ENCODE results near the gene CHKA. TPM values are rescaled to one million over a fixed set of nuclear protein-coding genes. Genes with fewer than 3 reads are reported as not detected.

Gene CHKA
- total RNA-seq, 2 donors from 2014 or later, result 50.1 to 83.7 TPM

DNA sequence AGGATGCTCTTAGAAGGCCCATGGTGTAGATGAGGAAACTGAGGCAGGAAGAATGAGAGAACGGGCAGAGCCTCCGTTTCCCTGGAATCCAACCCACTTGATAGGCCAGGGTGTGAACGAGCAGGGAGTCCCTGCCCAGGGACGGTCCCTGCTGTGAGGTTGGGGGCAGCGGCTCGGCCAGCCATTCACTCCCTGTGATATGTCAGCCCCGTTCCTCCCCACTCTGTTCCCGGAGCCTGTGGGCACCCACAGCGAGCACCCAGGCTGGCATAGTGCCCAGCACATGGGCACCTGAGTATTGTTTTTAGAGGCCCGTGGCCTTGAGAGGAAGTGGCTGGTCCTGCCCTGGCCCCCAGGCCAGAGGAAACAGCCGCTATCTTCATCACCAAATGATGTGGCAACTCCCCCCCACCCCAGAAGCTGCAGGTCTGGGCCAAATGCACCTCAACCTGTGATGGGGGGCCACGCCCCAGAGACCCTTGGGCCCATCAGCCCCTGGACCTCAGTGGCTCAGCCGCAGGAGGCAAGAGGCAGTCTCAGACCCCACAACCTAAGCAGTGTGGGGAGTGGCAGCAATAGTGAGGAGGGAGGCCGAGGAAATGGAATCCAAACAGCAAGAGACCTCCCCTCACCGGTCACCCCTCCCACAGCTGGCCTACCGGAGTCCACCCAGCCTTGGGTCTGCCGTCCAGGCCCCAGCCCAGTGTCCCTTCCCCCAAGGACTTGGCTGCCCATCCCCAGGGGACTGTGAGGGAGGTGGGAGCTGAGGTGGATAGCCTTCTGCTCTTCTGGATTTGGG is 108.9 kb downstream of the CHKA start:
- DNase-seq, result no peak
- no peaks in the 10 kb centered on the region for H3K36me3 ChIP-seq
- H3K27ac ChIP-seq, result no peak overlapping the region
- peak overlapping the region; percentile 44 to 94 for H3K9ac ChIP-seq (ENCODE audit: low read depth in 2 of 2, low read length in 2 of 2)
- peaks cover 13% of the 10 kb centered on the region for H3K4me1 ChIP-seq
- H3K9me3 ChIP-seq, result no peaks in the 10 kb centered on the region
- H3K27me3 ChIP-seq, result no peaks in the 10 kb centered on the region
- TF ChIP-seq, protein P1, sequence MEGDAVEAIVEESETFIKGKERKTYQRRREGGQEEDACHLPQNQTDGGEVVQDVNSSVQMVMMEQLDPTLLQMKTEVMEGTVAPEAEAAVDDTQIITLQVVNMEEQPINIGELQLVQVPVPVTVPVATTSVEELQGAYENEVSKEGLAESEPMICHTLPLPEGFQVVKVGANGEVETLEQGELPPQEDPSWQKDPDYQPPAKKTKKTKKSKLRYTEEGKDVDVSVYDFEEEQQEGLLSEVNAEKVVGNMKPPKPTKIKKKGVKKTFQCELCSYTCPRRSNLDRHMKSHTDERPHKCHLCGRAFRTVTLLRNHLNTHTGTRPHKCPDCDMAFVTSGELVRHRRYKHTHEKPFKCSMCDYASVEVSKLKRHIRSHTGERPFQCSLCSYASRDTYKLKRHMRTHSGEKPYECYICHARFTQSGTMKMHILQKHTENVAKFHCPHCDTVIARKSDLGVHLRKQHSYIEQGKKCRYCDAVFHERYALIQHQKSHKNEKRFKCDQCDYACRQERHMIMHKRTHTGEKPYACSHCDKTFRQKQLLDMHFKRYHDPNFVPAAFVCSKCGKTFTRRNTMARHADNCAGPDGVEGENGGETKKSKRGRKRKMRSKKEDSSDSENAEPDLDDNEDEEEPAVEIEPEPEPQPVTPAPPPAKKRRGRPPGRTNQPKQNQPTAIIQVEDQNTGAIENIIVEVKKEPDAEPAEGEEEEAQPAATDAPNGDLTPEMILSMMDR (IDR thresholded peaks at IDR 0.05), result no peak
- no peak overlapping the region for H3K4me3 ChIP-seq
- intact Hi-C loops (cut with DNase I), result no loop called here

DNA sequence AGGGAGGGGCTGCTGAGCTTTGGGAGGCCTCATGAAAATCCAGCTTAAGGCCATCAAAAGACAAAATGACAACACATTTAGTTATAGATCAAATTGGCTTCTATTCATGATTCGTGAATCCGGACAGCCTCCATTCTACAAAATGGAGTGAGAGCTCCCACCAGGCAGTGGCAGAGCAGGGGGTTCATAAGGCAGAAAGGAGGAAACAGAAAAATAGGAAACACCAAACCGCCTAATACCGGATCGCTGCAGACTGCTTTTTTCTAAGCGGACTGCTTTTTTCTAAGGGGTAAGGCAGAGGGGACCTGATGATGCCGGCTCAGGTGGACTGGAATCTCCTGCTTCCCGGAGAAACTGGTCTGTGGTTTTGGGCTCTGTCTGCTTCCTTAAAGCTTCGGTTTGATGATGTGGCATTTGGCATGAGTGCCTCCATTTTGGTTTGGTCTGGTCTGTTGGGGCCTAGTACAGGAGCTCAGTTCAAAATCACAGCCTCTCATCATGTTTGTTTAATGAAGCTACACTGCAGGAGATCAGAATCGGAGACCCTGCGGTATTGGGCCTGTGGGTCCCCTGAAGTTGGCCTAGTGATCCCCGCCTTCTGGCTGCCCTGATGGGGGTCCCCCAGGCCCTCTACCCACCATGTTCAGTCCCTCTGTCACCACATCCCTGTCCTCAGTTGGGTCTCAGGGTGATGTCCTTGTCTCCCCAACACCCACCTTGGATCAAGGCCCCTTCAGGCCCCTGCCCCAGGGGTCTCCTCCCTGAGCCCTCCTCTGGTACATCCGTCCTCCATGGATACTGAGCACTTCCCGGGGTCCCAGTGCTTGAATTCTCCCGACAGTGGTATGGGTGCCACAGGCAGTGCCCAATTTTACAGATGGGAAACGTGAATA is 109.9 kb downstream of the CHKA start:
- intact Hi-C loops (cut with DNase I), result no loop called here
- H3K4me1 ChIP-seq, result peaks cover 13% of the 10 kb centered on the region

DNA sequence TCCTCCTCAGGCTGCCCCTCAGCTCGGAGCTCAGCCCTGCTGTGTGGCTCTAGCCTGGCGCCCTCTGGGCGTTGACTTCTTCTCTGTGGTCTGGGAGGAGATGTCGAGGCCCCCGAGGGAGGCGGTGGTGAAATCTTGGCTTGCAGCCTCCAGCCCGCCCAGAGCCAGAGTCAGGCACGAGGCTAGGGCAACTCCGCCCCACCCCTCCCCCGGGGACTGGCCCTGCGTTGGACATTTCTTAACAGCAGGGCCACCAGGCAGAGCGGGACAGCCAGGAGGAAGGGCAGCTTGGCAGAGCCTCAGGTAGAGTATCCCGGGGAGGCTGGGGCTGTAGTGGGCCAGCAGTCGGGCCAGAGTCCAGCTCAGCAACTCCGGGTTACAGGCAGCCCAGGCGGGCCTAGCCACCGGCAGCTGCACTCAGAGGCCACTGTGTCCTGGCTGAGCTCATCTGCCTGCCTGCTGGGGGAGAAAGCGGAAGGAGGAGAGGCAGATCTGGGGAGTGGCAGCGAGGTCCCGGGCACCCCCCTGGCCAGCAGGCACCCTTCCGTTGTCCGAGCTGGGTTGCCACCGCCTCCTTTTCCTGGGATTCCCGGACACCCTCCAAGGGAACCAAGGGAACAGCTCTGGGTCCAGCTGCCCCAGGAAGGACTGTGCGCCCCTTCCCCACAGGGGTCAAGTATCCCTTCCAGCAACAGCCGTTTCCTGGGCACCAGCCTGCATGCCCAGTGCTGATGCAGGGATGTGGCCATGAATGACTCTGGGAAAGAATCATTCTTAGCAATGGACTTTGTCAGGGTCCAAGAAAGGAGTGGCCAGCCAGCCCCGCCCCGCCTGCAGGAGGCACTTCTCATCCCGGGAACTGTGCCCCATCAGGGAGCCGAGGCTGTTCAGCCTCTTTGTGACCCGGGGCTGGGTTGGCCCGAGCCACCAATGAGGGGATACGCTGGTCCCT is 110.8 kb downstream of the CHKA start, which contains the start of gene ALDH3B1:
TSS of gene ALDH3B1 (plus strand) at position 238 of the 952 bp plus-strand sequence. CDS start 4,971 bp downstream, outside the sequence.
- Histone ChIP-seq H3K36me3 (no peaks in the 10 kb centered on the region), H3K4me1 (peaks cover 13% of the 10 kb centered on the region), H3K27ac (peak within 1 kb of the TSS; percentile 93), H3K9me3 (no peaks in the 10 kb centered on the region), H3K4me3 (peak within 1 kb of the TSS; percentile 29), H3K27me3 (no peaks in the 10 kb centered on the region), H3K9ac (ENCODE audit: low read depth in 2 of 2, low read length in 2 of 2) (peak within 1 kb of the TSS; percentile 37 to 94)
- peak; percentile 94 for DNase-seq
- intact Hi-C loops (cut with DNase I), result no loop called here
- TF ChIP-seq, protein P1 (IDR thresholded peaks at IDR 0.05), result no peak

More for the DNA sequence above, 109.9 kb downstream of the CHKA start:
- TF ChIP-seq, protein P1 (IDR thresholded peaks at IDR 0.05), result no peak
- H3K9me3 ChIP-seq, result no peaks in the 10 kb centered on the region
- no peaks in the 10 kb centered on the region for H3K27me3 ChIP-seq
- peak overlapping the region; percentile 29 for H3K4me3 ChIP-seq
- peak overlapping the region; percentile 93 for H3K27ac ChIP-seq
- no peaks in the 10 kb centered on the region for H3K36me3 ChIP-seq
- no peak for DNase-seq
- peak overlapping the region; percentile 44 to 94 for H3K9ac ChIP-seq (ENCODE audit: low read depth in 2 of 2, low read length in 2 of 2)

DNA sequence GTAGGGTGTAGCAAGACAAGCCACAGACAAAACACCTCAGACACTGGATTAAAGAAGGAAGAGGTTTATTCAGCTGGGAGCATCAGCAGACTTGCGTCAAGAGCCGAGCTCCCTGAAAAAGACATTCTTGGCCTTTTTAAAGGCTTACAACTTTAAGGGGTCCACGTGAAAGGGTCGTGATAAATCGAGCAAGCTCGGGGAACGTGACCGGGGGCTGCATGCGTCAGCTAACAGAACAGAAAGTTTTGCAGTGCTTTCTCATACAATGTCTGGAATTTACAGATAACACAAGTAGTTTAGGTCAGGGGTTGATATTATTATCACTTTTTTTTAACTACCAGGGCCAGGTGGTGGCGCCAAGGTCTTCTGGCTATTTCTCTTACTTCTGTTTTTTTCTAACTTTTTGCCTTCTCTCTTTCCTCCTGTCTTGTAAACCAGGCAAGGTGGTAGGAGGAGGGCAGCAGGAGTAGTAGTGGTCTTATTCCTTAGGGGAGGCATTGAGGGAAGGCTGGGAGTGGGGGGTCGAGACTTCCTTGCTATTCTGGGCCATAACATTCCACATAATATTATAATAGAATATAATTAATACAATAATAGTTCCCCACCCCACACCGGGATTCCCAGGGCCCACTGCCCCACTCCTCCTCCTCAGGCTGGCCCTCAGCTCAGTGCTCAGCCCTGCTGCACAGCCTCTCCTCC is 111.6 kb downstream of the CHKA start:
- TF ChIP-seq, protein P1 (IDR thresholded peaks at IDR 0.05), result no peak
- DNase-seq, result no peak
- Histone ChIP-seq H3K4me3 (peak overlapping the region; percentile 29), H3K36me3 (no peaks in the 10 kb centered on the region), H3K9me3 (no peaks in the 10 kb centered on the region), H3K27ac (peak overlapping the region; percentile 93), H3K27me3 (no peaks in the 10 kb centered on the region), H3K4me1 (peaks cover 13% of the 10 kb centered on the region), H3K9ac (ENCODE audit: low read depth in 2 of 2, low read length in 2 of 2) (peak overlapping the region; percentile 37 to 94)
- intact Hi-C loops (cut with DNase I), result no loop called here
